AG09319 (cell line): ENCODE data around the gene KCNG2.

ENCODE experiments used
- DNase-seq: peaks from one replicate; pipeline ENCODE4 v3.0.0-alpha.2; 2010; ENCODE audit warnings: low read depth; ENCODE audit errors: extremely low read depth
- CTCF ChIP-seq: IDR thresholded peaks from 2 replicates; pipeline ENCODE4 v1.5.1; 2011; ENCODE audit warnings: low read depth, mild to moderate bottlenecking, inconsistent platforms, low read length, moderate library complexity

KCNG2 gene

GRCh38 chr18:79934311-79935097 is 136.8 kb downstream of the KCNG2 start:
- no peak for TF ChIP-seq CTCF
- DNase-seq: no peak

- no peak for TF ChIP-seq CTCF
- DNase-seq: no peak
Observed at GRCh38 chr18:79935098-79935480, 137.4 kb downstream of the KCNG2 start.

GRCh38 chr18:79935499-79935898 is 137.8 kb downstream of the KCNG2 start:
- DNase-seq: no peak
- TF ChIP-seq CTCF: no peak

GRCh38 chr18:79935925-79936324 is 138.2 kb downstream of the KCNG2 start:
- no peak for DNase-seq
- TF ChIP-seq CTCF: no peak

- no peak for TF ChIP-seq CTCF
- no peak for DNase-seq
Observed at GRCh38 chr18:79936641-79937040, 138.9 kb downstream of the KCNG2 start.

GRCh38 chr18:79937103-79937860 is 139.5 kb downstream of the KCNG2 start:
- no peak for TF ChIP-seq CTCF

GRCh38 chr18:79938196-79938595 is 140.5 kb downstream of the KCNG2 start:
- no peak for DNase-seq
- TF ChIP-seq CTCF: no peak

More at GRCh38 chr18:79937103-79937860, 139.5 kb downstream of the KCNG2 start:
- no peak for DNase-seq
